HEK293T (cell line): Measurements from ENCODE around the gene SUSD5.

Experiments used
- BHLHE40 ChIP-seq: fragments of 450-650 bp; IDR thresholded peaks from 2 replicates; pipeline ENCODE4 v1.6.1; 2016; ENCODE audit warnings: mild to moderate bottlenecking, moderate library complexity, borderline replicate concordance
- ELF4 ChIP-seq: fragments of 450-650 bp; IDR thresholded peaks from 2 replicates; pipeline ENCODE4 v1.6.1; 2017; ENCODE audit warnings: antibody characterized with exemption
- FOXK2 ChIP-seq: fragments of 450-650 bp; IDR thresholded peaks from 2 replicates; pipeline ENCODE4 v1.6.1; 2016; ENCODE audit warnings: mild to moderate bottlenecking
- FOXM1 ChIP-seq: fragments of 450-650 bp; IDR thresholded peaks from 2 replicates; pipeline ENCODE4 v1.6.1; 2017; ENCODE audit warnings: mild to moderate bottlenecking, borderline replicate concordance
- HDGF ChIP-seq: fragments of 450-650 bp; IDR thresholded peaks from 2 replicates; pipeline ENCODE4 v1.6.1; 2017; ENCODE audit warnings: antibody characterized with exemption, borderline replicate concordance
- NFRKB ChIP-seq: fragments of 450-650 bp; IDR thresholded peaks from 2 replicates; pipeline ENCODE4 v1.6.1; 2016; ENCODE audit warnings: mild to moderate bottlenecking, moderate library complexity
- SP1 ChIP-seq: fragments of 450-650 bp; IDR thresholded peaks from 2 replicates; pipeline ENCODE4 v1.6.1; 2017
- SUZ12 ChIP-seq: fragments of 450-650 bp; IDR thresholded peaks from 2 replicates; pipeline ENCODE4 v1.6.1; 2016; ENCODE audit warnings: mild to moderate bottlenecking
- ZNF384 ChIP-seq: fragments of 450-650 bp; IDR thresholded peaks from 2 replicates; pipeline ENCODE4 v1.6.1; 2016

DNA sequence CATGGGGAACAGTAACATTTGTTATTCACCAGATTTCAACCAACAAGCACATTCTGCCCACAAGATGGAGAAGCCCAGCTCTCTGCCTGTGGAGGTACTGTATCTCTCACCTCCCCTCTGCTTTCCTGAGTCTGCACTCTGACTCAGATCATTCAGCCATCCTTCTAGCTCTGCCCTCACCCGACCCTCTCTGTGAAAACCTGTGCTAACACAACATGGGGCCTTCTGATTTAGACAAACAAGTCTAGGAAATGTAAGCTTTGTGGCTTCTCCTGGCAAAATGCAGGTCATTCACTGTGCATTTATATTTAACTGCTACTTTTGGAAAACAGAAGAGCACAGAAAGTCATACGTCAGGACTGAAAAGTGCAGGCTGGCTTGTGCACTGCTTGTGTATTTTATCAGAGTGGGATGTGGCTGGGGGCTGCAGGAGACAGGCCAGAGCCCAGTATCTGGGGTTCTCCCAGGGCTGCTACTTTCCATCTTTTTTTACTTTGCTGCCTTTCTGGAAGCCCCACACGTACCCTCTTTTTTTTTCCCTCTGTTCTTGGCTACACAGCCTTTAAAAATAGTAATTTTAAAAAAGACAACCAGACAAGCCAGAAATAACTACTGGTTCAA is 50.8 kb downstream of the SUSD5 start:
- TF ChIP-seq SP1: no peak
- no peak for TF ChIP-seq NFRKB
- TF ChIP-seq ZNF384: no peak
- no peak for TF ChIP-seq BHLHE40
- TF ChIP-seq HDGF: no peak
- no peak for TF ChIP-seq SUZ12
- TF ChIP-seq ELF4: no peak
- no peak for TF ChIP-seq FOXM1
- TF ChIP-seq FOXK2: no peak
